ENCODE results near the gene IRGC. TPM values are rescaled to one million over a fixed set of nuclear protein-coding genes. Genes with fewer than 3 reads are reported as not detected.

IRGC gene
- total RNA-seq, 1 donor from 2014 or later: not detected

DNA sequence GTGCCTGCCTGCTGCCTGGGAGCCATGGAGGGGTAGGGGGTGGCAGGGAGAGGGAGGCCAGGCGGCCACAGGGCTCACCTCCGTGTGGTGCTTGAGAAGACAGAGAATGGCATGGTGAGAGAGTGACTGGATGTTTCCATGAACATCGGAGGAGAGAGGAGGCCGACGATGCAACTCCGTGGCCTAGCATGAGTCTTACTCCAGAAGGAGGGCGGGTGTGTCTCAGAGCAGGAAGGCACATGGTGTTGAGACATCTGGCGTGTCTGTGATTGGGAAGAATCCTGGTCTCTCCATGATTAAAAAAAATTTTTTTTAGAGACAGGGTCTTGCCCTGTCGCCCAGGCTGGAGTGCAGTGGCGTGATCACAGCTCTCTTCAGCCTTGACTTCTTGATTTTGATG lies 5.1 kb downstream of the IRGC start:
- FAIRE-seq: no peak

DNA sequence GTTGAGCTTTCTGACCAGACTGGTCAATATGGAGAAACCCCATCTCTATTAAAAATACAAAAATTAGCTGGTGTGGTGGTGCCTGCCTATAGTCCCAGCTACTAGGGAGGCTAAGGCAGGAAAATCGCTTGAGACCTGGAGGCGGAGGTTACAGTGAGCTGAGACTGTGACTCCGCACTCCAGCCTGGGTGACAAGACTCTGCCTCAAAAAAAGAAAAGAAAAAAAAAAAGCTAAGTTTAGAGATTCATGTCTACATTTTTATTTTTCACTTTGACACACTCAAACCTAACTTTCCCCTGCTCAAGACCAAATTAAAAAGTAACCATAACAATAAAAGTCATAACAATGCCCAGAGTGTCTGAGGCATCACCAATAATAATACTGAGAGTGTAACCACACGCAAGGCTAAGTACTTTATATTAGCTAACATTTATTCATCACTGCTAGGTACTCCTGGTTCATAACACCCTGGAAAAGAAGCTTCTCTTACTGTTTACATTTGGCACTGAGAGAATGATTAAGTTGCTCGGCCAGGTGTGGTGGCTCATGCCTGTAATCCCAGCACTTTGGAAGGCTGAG lies 5.7 kb downstream of the IRGC start:
- FAIRE-seq (no peak), DNase-seq (ENCODE audit: low spot score in 2 of 2) (no peak)

More for the DNA sequence above, 5.1 kb downstream of the IRGC start:
- no peak for DNase-seq (ENCODE audit: low spot score in 2 of 2)

DNA sequence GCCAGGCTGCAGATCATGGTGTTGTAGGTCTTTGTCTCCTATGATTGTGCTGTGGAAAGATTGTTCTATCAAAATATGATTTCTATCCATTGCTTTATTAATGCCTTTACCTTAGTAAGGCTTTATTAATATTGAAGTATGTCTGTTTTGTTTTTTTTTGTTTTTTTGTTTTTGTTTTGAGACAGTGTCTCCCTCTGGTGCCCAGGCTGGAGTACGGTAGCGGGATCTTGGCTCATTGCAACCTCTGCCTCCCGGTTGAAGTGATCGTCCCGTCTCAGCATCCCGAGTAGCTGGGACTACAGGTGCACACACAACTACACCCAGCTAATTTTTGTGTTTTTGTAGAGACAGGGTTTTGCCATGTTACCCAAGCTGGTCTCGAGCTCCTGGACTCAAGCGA lies 7.7 kb downstream of the IRGC start:
- FAIRE-seq (no peak), DNase-seq (ENCODE audit: low spot score in 2 of 2) (no peak)

DNA sequence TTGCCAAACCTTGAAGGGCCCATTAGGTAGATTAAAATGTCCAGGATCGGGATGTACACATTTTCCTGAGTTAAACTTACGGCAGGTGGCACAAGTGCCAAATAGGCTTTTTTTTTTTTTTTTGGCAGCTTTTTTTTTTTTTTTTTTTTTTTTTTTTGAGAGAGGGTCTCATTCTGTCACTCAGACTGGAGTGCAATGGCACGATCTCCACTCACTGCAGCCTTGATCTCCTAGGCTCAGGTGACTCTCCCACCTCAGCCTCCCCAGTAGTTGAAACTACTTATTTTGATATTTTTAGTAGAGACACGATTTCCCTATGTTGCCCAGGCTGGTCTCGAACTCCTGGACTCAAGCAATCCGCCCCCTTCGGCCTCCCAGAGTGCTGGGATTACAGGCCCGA lies 9.0 kb downstream of the IRGC start:
- no peak for FAIRE-seq
- no peak for DNase-seq (ENCODE audit: low spot score in 2 of 2)

DNA sequence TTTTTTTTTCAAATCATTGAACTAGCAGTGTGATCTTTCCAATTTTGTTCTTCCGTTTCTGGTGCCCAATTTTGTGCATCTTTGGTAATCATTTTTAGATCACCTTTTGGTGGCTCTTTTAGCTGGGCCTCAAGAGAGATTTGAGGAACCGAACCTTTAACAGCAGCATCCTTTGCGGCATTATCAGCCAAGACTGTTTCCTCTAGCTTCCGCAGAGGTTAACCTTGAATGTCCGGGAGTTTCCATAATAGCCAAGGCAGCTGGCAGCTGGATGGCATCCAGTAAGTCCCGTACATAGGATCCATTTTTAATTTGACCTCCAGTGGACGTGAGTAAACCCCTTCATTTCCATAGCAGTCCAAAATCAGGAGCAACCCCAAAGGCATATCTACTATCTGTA lies 9.6 kb downstream of the IRGC start:
- no peak for DNase-seq (ENCODE audit: low spot score in 2 of 2)
- FAIRE-seq: no peak

DNA sequence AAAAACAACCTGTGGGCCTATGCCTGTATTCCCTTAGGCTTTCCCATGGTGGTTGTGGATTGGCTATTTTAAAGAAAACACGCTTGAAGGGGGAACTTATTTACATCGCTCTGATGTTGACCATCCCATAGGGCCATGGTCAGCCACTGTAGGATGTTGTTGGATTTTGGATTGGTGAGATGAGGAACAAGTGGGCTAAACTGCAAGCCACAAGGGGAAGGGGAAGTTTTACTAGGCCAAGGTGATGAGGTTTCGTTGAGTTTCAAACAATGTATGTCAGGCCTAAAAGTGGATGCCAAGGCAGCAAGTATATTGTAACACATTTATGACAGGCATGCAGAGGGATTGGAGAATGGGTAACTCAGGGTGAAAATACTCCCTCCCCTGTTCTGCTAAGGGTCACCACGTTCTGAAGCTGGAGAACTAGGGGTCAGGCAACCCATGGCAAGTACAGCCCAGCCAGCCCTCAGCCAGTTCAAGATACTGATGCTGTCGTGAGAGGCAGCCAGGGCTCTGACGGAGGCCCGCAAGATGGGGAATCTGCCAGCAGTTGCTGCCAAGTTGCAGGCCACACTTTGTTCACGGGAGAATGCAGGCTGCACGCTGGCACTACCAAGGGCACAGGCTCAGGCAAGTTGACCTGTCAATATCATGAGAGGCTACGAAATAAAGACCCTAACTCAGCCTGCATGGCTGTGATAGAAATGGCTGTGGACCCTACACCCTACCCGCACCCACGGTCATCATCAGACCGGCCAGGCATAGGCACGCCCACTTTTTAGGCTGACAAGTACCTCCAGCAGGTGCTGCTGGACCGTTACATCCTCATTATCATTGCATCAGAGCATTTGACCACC lies 11.1 kb downstream of the IRGC start:
- FAIRE-seq: no peak

DNA sequence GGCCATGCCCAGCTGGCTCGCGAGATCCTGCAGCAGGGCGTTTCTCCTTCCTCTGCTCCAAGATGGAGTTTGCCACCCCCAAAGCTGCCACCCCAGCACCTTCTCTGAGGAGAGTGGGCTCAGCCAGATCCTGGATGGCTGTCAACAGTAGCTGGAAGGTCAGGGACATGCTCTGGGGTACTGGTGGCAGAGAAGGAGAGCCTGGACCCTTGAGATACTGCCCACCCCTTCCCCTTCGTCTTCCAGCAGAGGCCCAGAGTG lies 11.6 kb downstream of the IRGC start:
- FAIRE-seq: no peak
- DNase-seq (ENCODE audit: low spot score in 2 of 2): no peak

More for the DNA sequence above, 11.1 kb downstream of the IRGC start:
- DNase-seq (ENCODE audit: low spot score in 2 of 2): no peak

DNA sequence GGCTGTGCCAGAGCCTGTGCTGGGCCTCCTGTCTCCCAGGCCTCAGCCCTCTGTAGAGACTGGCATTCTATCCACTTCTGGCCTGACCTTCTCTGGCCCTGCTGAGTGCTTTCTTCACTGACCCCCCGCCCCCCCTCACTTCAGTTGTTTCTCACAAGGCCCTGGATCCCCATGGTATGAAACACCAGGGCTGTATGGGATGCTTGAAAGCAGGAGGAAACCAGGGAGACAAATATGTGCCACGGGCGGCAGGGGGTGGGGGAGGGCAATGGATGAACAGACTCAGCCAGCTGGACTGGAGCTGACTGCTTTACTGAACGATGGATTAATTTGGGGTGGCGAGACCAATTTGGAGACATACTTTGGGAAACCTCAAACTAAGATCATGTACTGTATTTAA lies 14.0 kb downstream of the IRGC start:
- FAIRE-seq (no peak), DNase-seq (ENCODE audit: low spot score in 2 of 2) (no peak)

DNA sequence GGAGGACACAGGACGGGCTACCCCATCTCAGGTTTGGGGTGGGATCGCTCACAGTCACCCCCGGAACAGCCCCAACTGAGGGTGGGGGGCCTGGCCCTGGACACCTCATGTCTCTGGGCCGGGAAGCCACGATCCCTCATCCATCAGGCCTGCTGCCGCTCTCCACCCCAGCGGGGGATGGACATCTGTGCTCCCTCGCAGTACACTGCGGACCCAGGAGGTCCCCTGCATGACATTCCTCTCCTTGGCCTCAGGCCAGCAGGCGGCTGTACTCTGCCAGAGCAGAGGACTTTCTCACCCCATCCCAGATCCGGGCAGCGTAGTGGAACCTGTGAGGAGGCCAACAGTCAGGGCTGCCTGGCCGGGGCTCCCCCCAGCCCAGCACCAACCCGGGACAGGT lies 15.5 kb downstream of the IRGC start:
- DNase-seq (ENCODE audit: low spot score in 2 of 2): no peak
- no peak for FAIRE-seq

DNA sequence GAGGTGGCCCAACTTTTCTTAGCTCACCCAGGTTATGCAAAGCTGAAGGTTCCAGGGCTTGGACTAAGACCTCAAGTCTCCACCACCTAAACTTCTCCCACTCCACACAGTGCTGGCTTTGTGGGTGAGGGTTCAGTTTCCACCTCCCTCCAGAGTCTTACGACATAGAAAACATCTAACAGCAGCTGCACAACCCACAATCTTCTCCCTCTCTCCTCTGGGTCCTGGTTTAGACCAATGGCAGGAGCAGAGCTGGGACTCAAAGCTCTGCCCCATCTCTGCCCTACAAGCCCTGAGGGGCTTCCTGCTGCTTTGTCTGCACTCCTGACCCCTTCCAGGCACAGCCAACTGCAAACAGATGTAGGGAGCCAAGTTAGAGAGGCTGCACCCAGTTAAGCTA lies 16.0 kb downstream of the IRGC start:
- DNase-seq (ENCODE audit: low spot score in 2 of 2) (no peak), FAIRE-seq (no peak)

DNA sequence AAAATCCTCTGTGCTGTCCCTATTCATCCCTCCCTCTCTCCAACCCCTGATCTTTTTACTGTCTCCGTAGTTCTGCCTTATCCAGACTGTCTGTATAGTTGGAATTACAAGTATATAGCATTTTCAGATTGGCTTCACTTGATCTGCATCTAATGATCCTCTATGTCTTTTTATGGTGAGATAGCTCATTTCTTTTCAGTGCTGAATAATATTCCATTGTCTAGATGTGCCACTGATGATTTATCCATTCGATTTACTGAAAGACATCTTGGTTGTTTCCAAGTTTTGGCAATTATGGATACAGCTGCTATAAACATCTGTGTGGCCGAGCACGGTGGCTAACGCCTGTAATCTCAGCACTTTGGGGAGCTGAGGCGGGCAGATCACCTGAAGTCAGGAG lies 19.1 kb downstream of the IRGC start:
- FAIRE-seq (no peak), DNase-seq (ENCODE audit: low spot score in 2 of 2) (no peak)

DNA sequence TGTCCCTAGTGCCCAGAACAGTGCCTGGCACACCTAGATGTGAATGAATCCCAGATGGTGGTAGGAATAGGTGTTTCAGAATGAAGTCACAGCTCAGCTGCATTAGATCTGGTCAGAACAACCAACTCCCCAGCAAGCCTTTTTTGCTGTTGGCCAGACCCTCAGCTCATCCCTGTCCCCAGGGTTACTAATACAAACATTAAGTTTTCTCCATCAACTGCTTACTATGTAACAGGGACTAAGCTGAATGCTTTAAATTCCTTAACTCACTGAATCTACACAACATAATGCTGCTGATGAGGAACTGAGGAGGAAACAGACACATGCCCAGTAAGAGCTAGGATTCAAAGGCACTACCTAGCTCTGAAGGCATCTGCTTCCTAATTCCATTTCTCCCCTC lies 20.1 kb downstream of the IRGC start:
- FAIRE-seq (no peak), DNase-seq (ENCODE audit: low spot score in 2 of 2) (no peak)

DNA sequence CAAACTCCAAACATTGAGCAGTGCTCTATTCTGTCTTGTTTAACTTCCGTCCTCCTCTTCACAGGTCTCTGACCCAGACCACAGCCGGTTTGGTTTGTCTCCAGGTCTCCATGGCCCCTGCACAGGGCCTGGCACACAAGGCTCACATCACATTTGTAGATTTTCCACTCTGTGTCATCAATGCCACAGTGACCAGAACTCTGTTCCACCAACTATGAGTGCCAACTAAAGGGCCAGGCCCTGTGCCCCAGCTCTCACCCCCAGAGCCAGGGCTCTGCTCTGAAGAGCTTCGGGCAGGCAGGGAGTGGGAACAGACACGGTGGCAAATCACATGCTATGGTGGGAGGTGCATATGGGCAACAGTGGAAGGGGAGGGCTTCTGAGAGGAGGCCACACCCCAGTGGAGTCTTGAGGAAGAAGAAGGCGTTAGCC lies 22.9 kb downstream of the IRGC start:
- no peak for DNase-seq (ENCODE audit: low spot score in 2 of 2)
- FAIRE-seq: no peak

DNA sequence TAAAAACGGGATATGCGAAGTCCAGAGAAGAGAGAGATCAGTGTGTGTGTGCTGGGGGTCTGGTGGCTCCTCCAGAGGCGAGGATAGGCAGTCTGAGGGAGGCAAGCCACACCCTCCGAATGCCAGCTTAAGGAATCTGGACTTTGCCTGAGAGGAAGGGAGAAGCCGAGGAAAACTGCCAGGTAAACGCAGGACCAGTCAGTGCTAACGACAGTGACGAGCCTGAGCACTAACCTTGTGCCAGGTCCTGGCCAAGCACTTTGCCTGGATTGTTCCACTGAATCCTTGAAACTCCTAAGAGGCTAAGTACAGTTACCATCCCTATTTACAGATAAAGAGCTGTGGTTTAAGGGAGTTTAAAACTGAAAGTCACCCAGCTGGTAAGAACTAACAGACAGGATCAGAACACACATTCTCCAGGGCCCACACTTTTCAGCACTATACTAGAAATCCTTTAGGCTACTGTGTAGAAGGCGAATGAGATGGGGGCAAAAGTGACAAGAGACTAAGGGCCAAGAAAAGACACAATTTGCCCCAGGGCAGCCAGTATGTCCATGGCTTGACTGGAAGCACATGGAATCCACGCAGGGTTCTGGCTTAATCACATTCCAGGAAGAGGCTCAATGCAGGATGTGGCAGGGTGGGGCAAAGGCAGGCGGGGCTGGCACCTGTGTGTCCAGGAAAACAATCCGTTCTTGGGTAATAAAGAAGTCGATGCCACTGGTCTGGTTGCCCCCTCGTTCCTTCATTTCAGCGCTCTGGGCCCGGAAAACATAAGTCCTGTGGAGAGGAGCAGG lies 23.8 kb downstream of the IRGC start:
- no peak for FAIRE-seq

DNA sequence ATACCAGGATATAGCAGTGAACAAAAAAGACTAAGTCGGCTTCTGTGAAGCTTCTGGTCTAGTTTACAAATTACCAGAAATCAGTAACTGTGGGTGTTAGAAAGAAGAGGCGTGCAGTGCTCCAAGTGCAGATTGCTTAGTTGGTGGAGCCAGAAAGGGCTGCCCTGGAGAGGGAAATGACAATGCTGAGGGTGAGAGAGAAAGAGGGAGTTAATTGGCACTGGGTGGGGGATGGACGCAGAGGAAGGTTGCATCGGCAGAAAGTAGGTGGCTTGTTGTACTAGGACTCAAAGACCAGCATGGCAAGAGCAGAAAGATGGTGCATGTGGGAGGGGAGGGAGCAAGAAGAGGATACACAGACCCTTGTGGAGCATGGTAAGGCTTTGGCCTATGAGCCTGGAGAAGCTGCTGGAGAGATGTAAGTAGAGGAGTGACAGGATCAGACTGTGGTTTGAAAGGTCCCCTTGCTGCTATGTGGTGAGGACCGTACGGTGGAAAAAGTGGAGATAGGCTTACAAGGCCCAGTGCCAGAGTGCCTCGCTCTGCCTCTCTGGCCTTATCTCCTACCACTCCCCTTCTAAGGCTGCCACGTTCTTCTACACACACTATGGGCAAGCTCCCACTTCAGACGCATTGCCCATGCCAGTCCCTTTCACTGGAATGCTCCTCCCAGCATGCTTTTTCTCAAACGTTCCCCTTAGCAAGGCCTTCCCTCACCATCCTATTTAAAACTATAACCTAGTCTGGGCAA lies 25.4 kb downstream of the IRGC start:
- FAIRE-seq (no peak), DNase-seq (ENCODE audit: low spot score in 2 of 2) (no peak)

More for the DNA sequence above, 23.8 kb downstream of the IRGC start:
- DNase-seq (ENCODE audit: low spot score in 2 of 2): no peak

DNA sequence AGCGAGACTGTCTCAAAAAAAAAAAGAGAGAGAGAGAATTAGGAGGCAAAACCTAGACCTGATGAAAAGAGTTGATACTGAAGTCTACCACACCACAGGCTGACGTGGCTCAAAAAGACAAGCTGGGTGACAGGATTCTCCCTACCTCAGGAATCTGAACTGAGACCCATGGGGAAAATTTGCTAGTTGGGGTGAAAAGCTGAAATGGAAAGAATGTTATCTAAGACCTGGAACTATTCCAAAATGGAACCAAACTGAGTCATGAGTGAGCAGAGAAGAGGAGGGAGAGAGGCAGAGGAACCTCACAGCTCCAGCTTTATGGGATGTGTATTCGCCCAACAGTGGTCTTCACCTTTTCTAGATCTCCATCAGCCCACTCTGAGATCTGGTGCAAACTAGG lies 27.2 kb downstream of the IRGC start:
- FAIRE-seq (no peak), DNase-seq (ENCODE audit: low spot score in 2 of 2) (no peak)

DNA sequence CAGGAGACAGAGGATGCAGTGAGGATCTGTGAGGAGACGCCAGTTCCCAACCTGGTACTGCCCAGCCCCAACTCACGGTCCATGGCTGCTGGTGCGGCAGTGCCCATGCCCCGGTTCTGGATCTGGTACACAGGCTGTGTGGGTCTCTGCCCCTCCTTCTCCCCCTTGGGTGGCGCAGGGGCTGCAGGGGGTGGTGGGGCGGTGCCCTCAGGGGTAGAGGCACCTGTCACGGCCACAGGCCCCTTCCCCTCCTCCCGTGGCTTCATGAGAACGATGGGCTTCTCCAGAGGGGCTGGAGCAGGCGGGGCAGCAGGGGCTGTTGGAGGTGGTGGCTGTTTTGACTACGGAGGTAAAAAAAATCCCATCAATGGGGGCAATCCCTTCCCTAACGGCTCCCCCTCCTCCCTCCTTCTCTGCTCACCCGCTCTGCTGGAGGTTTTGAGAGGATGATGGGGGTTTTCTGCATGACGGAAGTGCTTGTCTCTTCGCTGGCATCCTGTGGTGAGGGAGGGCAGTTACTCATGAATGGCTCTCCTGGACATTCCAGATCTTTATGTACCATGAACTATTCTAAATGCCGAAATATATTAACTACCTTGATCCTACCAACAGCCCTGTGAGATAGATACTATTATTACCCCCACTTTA lies 31.8 kb downstream of the IRGC start:
- no peak for FAIRE-seq
- no peak for DNase-seq (ENCODE audit: low spot score in 2 of 2)

DNA sequence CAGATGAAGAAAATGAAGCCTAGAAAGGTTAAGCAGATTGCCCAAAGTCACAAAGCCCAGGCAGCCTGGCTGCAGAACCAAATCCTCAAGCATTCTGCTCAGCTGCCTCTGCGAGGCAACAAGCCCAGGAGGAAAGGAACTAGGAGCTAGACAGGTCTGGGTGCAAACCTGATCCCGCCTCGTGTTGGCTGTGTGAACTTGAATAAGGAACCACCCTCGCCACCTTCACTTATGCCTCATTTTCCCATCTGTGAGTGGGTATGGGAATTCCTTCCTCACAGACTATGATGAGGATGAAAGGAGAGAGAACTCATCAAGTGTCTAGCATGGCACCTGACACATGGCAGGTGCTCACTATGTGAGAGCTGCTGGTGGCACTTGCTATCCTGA lies 32.3 kb downstream of the IRGC start:
- DNase-seq (ENCODE audit: low spot score in 2 of 2): no peak
- FAIRE-seq: no peak

DNA sequence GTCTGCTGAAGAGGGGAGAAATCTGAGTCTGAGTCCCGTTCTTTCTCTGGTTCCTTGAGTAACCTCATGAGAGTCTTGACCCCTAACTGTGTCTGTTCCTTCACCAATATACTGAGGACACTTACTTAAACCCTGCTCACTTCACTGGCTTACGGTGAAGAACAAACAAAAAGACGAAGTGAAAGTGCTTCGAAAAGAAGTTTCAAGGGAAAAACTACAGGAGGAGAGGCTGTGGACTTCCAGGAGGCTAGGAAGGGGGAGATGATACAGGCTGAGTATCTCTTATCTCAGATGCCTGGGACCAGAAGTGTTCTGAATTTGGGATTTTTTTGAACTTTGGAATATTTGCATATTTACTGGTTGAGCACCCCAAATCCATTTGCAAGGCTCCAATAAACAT lies 32.8 kb downstream of the IRGC start:
- no peak for DNase-seq (ENCODE audit: low spot score in 2 of 2)
- no peak for FAIRE-seq

DNA sequence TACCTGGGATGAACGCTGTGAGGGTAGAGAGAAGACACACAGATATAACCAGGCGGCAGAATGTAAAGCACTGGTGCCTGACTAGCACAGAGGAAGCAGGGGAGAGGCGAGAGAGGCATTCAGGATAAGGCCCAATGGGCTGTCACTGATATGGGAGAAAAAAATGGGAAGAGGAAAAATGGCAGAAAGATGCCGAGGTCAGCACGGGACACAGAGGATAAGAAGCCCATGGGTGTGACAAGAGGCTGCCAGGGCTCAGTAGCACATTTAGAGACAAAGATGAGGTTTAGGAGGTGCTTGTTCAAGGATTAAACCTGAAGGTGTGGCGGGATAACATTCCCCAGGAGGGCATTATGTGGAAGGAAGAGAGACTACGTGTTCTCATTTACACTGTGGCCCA lies 33.3 kb downstream of the IRGC start:
- FAIRE-seq (no peak), DNase-seq (ENCODE audit: low spot score in 2 of 2) (no peak)

DNA sequence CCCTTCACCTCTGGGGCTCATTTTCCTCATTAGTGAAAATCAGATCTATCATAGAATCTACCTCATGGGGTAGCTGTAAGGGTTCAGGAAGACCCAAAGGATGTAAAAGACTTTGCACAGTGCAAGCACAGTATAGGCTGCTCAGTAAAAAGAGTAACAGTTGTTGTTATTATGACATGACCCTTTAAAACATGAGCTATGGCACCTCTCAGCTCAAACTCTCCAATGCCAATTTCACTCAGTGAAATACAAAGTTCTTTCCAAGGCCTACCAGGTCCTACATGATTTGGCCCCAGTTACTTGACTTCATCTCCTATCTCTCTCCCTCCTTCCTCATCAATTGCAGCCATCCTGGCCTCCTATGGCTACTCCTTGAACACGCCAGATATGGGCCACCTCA lies 34.0 kb downstream of the IRGC start:
- DNase-seq (ENCODE audit: low spot score in 2 of 2) (no peak), FAIRE-seq (no peak)

Data from frontal cortex (tissue), 4 donors.